ENCODE results near the gene NEK3. TPM values are rescaled to one million over a fixed set of nuclear protein-coding genes. Genes with fewer than 3 reads are reported as not detected.

Gene NEK3
- total RNA-seq, 1 experiment from 2014 or later, result 13.3 TPM

DNA sequence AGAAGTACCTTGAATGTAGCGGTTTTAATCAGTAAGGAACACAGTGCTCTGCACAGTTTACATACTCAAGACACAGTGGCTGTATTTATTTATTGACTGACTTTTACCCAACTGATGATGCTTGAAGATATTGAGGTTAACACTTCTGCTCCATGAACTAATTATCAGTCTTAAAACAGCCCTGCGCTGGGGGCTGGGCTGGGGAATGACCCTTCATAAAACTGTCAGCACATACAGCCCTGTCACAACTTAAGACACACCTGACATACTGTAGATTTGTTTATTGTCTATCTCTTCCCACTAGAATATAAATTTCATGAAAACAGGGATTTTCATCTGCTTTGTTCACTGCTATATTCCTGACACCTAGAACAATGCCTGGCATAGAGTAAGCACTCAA lies 41.3 kb downstream of the NEK3 start:
- Histone ChIP-seq H3K56ac (ENCODE audit: insufficient read length, low read depth, low read length) (no peak overlapping the region), H3K14ac (ENCODE audit: insufficient read depth, low read length) (no peak overlapping the region), H4K5ac (ENCODE audit: insufficient read length, low read depth, low read length) (no peak overlapping the region), H3K4ac (ENCODE audit: low read depth, low read length) (no peak overlapping the region), H3K23ac (ENCODE audit: insufficient read length, low read depth, low read length) (no peak overlapping the region), H2BK15ac (ENCODE audit: low read depth, low read length) (no peak overlapping the region), H3K79me2 (ENCODE audit: insufficient read depth, low read length) (no peaks in the 10 kb centered on the region), H2BK20ac (ENCODE audit: low read depth, low read length, poor library complexity, severe bottlenecking) (no peak overlapping the region), H4K8ac (replicated peaks; ENCODE audit: insufficient read length, low read depth, low read length) (no peak overlapping the region), H3K27ac (ENCODE audit: insufficient read length, low read depth, low read length) (no peak overlapping the region), H2BK5ac (ENCODE audit: insufficient read length, low read length) (no peak overlapping the region), H2BK120ac (ENCODE audit: low read depth, low read length, poor library complexity, severe bottlenecking) (no peak overlapping the region), H3K9me3 (ENCODE audit: control insufficient read depth, low read depth, low read length) (no peaks in the 10 kb centered on the region), H3K18ac (ENCODE audit: insufficient read length, low read depth, low read length) (no peak overlapping the region), H3T11ph (ENCODE audit: low read length) (no peak overlapping the region), H3K4me2 (ENCODE audit: insufficient read depth, insufficient read length, low read length) (no peak overlapping the region), H3K9ac (ENCODE audit: extremely low read depth, insufficient read length, low read length) (no peak overlapping the region), H2AK5ac (ENCODE audit: insufficient read length, low read length) (no peak overlapping the region), H3K23me2 (ENCODE audit: insufficient read length, low read depth, low read length, poor library complexity, severe bottlenecking) (no peaks in the 10 kb centered on the region), H4K20me1 (ENCODE audit: control insufficient read depth, insufficient read depth, insufficient read length) (no peaks in the 10 kb centered on the region), H2AFZ (ENCODE audit: low read length) (no peak overlapping the region), H3K27me3 (ENCODE audit: insufficient read depth, low read length) (no peaks in the 10 kb centered on the region), H4K91ac (ENCODE audit: insufficient read length, low read depth, low read length) (no peak overlapping the region), H3K79me1 (ENCODE audit: insufficient read depth, low read depth, low read length, poor library complexity, severe bottlenecking) (no peaks in the 10 kb centered on the region), H3K4me1 (ENCODE audit: insufficient read depth, low read length) (no peaks in the 10 kb centered on the region), H2BK12ac (ENCODE audit: insufficient read length, low read depth, low read length) (no peak overlapping the region)
- H3K4me3 Mint-ChIP-seq, result no peak overlapping the region
- no peaks in the 10 kb centered on the region for H3K27me3 Mint-ChIP-seq (ENCODE audit: low read depth)
- no peak for DNase-seq
- WGBS (ENCODE audit: extremely low coverage, insufficient read length, low lambda C conversion rate), result no CpG with 5 or more reads among the region's 2 CpGs
- H3K4me1 Mint-ChIP-seq, result no peaks in the 10 kb centered on the region; a peak in 1 of 4 replicates
- no peaks in the 10 kb centered on the region for H3K9me3 Mint-ChIP-seq
- TF ChIP-seq CTCF (conservative IDR thresholded peaks at IDR 0.05), result no peak
- no peak overlapping the region for H3K27ac Mint-ChIP-seq
- H3K36me3 Mint-ChIP-seq (ENCODE audit: insufficient read depth in 1 of 3, low read depth in 3 of 3), result no peaks in the 10 kb centered on the region
